ENCODE data around the gene UNC79.

The UNC79 gene

DNA sequence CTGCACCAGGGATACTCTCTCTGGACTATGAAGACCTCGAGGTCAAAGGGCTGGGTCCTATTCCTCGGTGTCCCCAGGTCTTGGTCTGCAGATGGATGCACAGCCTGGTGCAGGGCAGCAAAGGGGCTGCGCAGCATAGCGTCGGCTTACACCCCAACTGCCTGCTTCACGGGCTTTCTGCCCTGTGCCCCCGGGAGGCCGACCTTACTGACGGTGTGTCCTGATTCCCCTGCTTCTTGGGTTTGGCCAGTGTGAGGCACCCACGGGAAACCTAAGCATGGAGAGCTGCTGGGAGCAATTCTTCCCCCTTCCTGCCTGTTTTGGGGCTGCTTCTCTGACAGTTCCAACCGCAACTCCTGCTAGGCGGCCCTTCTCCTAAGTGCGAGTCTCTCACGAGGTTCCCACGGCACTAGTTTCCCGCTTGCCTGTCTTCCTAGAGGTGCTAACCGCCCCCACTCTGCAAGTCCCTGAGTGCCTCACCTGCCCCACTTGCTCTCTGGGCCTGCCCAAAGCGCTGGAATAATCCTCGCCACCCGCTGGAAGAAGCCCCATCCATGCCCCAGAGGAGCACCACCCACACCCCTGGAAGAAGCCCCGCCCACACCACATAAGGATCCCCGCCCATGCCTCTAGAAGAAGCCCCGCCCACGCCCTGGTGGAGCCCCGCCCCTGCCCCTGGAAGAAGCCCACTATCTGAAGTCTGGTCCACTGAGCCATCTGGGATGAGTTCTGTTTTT lies 303.5 kb downstream of the UNC79 start:
- no peak for TF ChIP-seq CTCF (conservative IDR thresholded peaks at IDR 0.05)
- no peak overlapping the region for H3K27ac ChIP-seq

GRCh38 chr14:93735206-93735605 lies 304.5 kb downstream of the UNC79 start:
- H3K27ac ChIP-seq: no peak overlapping the region
- TF ChIP-seq CTCF (conservative IDR thresholded peaks at IDR 0.05): no peak

- H3K27ac ChIP-seq: no peak overlapping the region
- TF ChIP-seq CTCF (conservative IDR thresholded peaks at IDR 0.05): peak; percentile 80
These were observed 305.8 kb downstream of the UNC79 start for GRCh38 chr14:93736378-93737014.

DNA sequence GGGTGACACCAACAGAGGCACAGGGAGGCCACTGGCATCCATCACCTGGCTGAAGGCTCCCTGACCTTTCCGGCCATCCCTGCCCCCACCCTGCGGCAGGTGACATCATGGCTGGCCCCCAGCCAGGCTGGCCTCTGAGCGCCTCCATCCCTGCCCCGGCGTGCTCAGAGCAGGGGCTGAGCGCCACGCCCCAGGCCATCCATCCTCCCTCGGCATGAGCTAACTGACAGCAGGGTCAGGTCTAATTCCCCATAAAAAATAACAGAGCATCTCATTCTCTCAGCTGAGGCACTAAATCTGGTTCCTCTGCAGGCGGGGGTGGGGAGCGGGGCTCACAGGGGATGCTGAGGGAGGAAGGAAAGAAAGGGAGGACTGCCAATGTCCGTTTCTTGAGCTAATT lies 306.9 kb downstream of the UNC79 start:
- no peak for TF ChIP-seq CTCF (conservative IDR thresholded peaks at IDR 0.05)
- H3K27ac ChIP-seq: no peak overlapping the region

DNA sequence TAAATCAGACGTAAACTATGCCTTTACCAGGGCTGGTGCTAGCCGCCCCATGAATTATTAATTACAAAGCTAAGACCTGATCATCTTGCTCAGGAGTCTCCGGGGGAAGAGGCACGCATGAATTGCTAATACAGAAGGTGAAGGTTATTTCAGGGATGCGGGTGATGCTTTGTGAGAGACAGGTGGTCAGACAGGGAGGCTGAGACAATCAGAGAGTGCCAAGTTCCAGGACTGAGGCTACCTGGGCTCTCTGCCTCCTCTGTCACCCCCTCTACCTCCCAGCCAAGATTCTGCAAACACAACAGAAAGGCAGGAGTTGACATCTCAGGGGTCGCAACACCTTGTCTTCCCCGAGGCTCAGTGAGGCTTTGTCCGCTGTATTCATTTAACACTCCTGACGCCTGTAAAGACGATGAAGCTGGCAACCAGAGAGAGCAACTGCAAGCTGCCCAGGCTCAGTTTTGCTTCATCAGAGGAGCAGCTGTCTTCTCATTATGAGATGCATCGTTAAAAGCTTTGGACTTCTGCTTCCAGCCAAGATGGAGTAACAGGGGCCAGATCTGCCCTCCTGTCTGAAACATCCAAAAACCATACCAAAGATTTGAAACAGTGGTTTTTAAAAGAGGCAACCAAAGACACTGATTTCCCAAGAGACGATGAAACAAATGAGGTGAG lies 311.0 kb downstream of the UNC79 start:
- no peak for TF ChIP-seq CTCF (conservative IDR thresholded peaks at IDR 0.05)
- no peak overlapping the region for H3K27ac ChIP-seq

GRCh38 chr14:93742761-93743160 lies 312.0 kb downstream of the UNC79 start:
- H3K27ac ChIP-seq: no peak overlapping the region
- no peak for TF ChIP-seq CTCF (conservative IDR thresholded peaks at IDR 0.05)

- TF ChIP-seq CTCF (conservative IDR thresholded peaks at IDR 0.05): no peak
- H3K27ac ChIP-seq: no peak overlapping the region
These were observed 312.7 kb downstream of the UNC79 start for GRCh38 chr14:93743270-93744060.

Measured in VCaP (cell line).